GM18507 (cell line): ENCODE results near the gene ZNF213.

ENCODE experiments used
- DNase-seq: peaks from one replicate; pipeline ENCODE4 v3.0.0; 2011; ENCODE audit warnings: low read depth; ENCODE audit not compliant: insufficient read length; ENCODE audit errors: extremely low spot score
- FAIRE-seq: peaks from 2 replicates; lab custom pipeline; 2011; peaks lifted over from hg19 to GRCh38; lab: Jason Lieb, UNC

Gene ZNF213

DNA sequence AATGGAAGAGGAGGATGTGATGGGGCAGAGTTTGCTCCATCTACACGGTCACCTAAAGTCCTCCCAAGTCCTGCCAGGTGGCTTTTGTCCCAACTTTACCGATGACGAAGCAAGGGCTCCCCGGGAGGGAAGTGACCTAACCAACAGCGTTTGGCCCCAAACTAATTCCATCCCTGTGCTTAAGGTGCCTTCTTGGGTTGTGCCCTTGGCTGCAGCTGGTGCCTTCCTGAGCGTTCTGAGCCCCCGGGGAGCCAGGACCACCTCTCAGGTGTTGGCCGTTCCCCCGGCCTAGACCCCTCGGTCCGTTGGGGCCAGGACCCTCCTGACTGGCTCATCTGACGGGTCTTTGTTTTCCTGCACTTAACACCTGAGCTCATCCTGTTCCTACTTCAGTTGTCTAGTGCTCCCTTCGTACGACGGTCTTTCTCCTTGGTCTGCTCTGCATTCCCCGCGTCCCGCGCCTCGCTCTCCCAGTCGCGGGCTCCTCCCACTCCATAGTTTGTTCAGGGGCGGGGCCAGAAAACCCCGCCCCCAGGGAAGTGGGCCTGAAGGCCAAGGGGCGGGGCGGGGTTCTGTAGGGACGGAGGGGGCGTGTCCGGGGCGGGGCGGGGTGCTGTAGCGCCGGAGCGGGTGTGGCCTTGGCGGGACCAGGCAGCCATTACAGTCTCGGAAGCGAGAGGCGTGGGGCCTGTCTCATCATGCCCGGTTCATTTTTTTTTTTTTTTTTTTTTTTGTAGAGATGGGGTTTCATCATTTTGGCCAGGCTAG lies 34.9 kb upstream of the ZNF213 start:
- peak; percentile 88 for DNase-seq
- FAIRE-seq = peak; percentile 81

- no peak for DNase-seq
- FAIRE-seq = peak; percentile 50
Observed at GRCh38 chr16:3101018-3101840, 33.6 kb upstream of the ZNF213 start.

- FAIRE-seq (no peak), DNase-seq (no peak)
Observed at GRCh38 chr16:3101841-3102470, 32.9 kb upstream of the ZNF213 start.

DNA sequence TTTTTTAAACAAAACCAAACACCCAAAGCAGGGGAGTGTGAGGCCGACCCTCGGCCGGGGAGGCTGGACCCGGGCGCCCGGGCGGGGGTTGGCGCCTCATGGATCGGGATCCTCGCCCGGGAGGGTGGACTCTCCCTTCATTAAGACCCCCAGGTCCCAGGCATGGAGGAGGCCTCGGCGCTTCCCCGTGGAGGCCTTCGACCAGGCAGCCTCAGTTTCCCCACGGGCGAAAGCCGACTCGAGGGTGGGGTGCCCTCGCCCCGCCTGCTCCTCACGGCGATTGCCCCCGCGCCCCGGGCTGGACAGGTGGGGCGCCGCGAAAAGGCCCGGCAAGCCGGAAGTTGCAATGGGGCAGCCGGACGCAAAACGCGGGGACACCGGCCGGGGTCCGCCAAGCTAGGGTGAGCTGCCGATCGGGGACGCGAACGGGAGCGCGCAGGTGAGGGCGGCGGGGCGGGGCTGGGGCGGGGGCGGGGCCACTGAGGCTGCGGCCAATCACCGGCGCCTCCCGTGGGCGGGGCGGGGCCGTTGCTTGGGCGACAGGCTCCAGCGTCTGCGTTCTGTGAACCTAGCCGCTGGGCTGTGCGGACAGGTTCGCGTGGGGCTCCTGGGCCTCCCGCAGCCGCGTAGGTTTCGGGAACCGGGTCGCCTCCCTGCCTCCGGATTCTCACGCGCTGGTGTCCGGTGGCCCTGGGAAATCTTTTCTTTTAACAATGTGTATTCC lies 28.5 kb upstream of the ZNF213 start:
- FAIRE-seq (peak; percentile 62), DNase-seq (peak; percentile 97)

DNA sequence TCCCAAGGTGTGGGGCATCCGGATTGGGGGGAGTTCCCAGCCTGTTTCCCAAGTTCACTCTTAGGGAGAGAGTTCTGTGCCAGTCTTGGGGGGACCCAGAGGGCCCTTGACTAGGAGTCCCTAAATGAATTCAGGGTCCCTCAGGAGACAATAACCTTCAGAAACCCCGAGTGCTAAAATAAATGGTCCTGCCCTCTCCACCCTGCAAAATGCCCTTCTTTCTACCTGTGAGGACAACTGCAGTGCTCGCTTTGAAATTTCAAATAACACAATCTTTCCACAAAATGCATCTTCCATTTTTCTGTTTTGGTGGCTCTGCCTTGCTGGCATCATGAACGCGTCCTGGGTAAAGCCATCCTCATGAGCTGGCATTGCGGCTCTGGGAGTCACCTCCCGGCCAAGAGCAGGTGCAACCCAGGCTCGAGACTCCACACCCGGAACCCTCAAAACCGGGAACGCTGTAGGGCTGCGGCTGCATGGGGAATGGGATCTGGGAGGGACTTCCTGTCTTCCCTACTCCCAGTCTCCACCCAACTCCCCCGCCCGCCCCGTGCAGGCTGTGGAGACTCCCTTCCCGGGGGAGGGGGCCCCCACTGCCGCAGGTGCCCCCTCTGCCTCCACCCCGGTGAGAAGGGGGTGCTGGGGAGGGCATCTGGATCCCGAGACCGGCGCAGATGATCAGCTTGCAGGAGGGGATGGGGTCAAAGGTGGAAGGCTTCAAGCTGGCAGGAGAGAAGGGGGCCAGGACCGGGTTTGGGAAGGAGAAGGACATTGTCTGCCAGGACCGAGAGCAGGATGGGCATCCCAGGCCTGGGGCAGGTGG lies 22.6 kb upstream of the ZNF213 start, which contains the start of gene ZNF205:
ZNF205 (plus strand) TSS at position 529 of the 823 bp plus-strand sequence. CDS start 845 bp downstream, outside the sequence.
- DNase-seq (no peak), FAIRE-seq (no peak)

DNA sequence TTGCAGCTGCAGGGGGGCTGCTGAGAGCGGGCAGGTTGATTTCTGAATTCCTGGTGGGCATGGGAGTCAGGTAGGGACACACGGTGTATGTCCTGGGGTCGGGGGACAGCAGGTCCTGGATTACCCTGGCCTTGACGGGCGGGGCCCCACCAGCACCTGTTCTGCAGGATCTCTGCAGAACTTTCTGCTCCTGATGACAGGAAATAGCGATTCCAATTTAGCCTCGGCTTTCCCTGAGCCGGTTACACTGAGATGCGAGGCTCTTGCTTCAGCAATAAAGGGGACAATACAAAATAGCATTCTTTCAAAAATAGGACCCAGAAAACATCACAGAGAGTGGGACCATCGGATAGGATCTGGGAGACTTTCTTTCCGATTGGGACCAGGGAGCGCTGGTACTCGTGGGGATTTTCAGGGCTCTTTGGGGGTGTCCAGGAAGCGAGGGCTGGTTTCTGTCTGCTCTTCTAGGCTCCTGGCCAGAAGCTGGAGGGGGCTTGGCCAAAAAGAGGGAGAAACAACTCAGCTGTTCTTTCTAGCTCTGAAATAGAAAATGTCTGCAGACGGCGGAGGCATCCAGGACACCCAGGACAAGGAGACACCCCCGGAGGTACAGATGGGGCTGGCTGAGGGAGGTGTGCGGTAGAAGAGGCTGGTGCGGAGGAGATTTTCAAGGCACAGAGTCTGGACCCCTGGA lies 21.8 kb upstream of the ZNF213 start:
- FAIRE-seq (no peak), DNase-seq (no peak)

GRCh38 chr16:3113765-3114479 lies 20.9 kb upstream of the ZNF213 start:
- no peak for FAIRE-seq
- no peak for DNase-seq

DNA sequence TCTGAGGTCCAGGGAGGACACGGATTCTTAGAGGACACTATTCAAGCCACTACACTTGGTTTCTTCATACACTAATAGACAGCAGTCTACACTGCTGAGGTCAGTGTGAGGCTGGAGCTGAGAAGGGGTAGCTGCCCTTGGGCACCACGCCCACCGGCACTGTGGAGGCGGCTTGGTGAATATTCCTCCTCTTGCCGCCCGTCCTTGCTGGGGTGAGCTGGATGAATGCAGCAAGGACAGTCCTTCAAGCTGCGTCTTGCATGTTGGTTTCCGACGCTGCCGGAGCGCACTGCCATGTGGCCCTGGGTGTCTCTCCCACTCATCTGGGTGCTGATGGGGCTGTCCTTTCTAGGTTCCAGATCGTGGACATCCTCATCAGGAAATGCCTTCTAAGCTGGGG lies 19.8 kb upstream of the ZNF213 start:
- no peak for FAIRE-seq
- no peak for DNase-seq

DNA sequence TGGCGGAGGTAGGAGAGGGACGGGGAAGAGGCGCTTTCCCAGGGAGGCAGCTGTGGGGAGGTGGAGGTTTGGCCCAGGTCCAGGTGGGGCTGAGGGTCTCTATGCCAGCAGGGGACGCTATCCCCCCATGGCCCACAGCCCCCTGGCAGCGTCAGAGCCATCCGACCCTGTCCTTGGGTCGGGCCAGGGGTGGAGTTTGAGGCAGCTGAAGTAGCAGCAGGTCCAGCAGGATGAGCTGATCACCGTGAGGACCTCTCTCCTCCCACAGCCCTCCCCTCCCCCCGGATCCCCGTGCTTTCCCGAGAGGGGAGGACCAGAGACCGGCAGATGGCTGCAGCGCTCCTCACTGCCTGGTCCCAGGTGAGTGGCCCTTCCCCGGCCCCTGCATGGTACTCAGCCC lies 19.3 kb upstream of the ZNF213 start:
- DNase-seq (no peak), FAIRE-seq (no peak)

- no peak for FAIRE-seq
Observed at GRCh38 chr16:3118204-3118790, 16.5 kb upstream of the ZNF213 start.

DNA sequence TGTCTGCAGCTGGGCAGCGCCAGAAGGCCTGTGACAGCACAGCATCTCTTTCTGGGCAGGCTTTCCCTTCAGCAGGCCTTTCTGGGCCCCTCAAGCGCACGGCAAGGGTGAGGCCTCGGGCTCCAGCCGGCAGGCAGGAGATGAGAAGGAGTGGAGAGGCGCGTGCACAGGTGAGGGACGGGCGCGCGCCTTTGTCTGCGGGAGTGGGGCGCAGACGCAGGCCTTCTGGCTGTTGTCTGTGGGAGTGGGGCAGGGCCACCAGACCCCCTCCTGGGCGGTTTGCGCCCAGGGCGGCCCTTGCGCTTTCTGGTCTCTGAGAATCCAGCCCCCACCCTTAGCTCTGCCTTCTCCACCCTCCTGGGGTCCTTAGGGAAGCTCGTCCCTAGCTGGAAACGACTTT lies 16.0 kb upstream of the ZNF213 start:
- DNase-seq (no peak), FAIRE-seq (no peak)

More at GRCh38 chr16:3118204-3118790, 16.5 kb upstream of the ZNF213 start:
- no peak for DNase-seq

DNA sequence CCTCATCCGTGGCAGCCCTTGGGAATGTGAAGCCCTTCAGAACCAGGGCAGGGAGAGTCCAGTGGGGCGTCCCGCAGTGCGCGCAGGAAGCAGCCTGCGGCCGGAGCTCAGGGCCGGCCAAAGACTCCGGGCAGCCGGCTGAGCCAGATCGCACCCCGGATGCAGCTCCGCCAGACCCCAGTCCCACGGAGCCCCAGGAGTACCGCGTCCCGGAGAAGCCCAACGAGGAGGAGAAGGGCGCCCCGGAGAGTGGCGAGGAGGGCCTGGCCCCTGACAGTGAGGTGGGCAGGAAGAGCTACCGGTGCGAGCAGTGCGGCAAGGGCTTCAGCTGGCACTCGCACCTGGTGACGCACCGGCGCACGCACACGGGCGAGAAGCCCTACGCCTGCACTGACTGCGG lies 15.5 kb upstream of the ZNF213 start:
- DNase-seq = no peak
- no peak for FAIRE-seq

GRCh38 chr16:3119701-3120408 lies 15.0 kb upstream of the ZNF213 start:
- FAIRE-seq (no peak), DNase-seq (no peak)

DNA sequence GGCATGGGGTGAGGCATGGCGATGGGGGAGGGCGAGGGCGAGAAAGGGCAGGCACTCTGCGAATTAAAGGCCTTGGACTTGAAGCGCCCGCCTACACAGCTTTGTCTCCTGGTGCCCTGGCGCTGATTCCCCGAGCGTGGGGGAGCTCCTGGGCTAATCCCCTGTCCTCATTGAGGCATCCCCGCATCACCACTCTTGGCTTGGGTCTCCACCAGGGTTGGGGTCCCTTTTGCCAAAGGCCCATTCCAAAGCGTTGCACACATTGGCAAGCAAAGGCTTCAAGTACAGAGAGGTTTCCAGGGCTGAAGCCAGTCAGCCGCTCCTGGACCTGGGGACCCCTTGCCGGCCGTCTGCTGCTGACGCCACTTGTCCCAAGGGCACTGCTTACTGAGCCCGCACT lies 14.4 kb upstream of the ZNF213 start:
- DNase-seq (no peak), FAIRE-seq (no peak)

- FAIRE-seq (no peak), DNase-seq (no peak)
Observed at GRCh38 chr16:3121851-3122467, 12.9 kb upstream of the ZNF213 start.

GRCh38 chr16:3122926-3123570 lies 11.8 kb upstream of the ZNF213 start:
- FAIRE-seq = no peak
- no peak for DNase-seq
